ENCODE measurements around the gene OAS1. TPM values are rescaled to one million over a fixed set of nuclear protein-coding genes. Genes with fewer than 3 reads are reported as not detected.

Gene OAS1
- total and polyA plus RNA-seq, 2 donors from 2014 or later: 17.5 to 27.2 TPM

DNA sequence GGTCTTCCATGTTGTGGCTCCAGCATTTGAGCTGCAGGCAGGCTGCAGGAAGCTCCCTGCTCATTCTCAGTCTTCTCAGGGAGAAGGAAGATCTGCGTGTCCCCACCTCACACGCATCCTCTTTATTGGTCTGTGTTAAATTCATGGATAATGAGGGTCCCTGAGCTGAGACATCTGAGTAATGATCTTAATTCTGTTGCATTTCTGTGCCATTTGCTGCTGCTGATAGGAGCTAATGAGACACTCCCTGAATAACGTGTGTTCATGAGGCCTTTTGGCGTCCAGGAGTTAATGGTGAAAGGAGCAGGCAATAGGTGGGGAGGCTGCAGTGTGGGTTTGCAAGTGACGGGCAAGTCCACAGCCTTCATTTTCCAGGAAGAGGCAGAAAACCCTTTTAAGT is 46.6 kb upstream of the OAS1 start:
- DNase-seq (no peak), FAIRE-seq (no peak)
- no peak overlapping the region for H3K4me3 ChIP-seq (ENCODE audit: low read length in 3 of 3)
- H3K27me3 ChIP-seq (ENCODE audit: control insufficient read depth, insufficient read depth, low read length): no peaks in the 10 kb centered on the region
- no peak overlapping the region for H3K27ac ChIP-seq (ENCODE audit: low read depth in 2 of 2, low read length in 2 of 2)
- no peak overlapping the region for H3K9ac ChIP-seq (ENCODE audit: low read length in 3 of 3)
- no peaks in the 10 kb centered on the region for H3K4me1 ChIP-seq (ENCODE audit: control insufficient read depth in 2 of 3, insufficient read depth in 2 of 3, low read depth in 1 of 3, low read length in 3 of 3)
- intact Hi-C loops (cut with DNase I): no loop called here
- TF ChIP-seq, protein P1, sequence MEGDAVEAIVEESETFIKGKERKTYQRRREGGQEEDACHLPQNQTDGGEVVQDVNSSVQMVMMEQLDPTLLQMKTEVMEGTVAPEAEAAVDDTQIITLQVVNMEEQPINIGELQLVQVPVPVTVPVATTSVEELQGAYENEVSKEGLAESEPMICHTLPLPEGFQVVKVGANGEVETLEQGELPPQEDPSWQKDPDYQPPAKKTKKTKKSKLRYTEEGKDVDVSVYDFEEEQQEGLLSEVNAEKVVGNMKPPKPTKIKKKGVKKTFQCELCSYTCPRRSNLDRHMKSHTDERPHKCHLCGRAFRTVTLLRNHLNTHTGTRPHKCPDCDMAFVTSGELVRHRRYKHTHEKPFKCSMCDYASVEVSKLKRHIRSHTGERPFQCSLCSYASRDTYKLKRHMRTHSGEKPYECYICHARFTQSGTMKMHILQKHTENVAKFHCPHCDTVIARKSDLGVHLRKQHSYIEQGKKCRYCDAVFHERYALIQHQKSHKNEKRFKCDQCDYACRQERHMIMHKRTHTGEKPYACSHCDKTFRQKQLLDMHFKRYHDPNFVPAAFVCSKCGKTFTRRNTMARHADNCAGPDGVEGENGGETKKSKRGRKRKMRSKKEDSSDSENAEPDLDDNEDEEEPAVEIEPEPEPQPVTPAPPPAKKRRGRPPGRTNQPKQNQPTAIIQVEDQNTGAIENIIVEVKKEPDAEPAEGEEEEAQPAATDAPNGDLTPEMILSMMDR (IDR thresholded peaks at IDR 0.05; ENCODE audit: borderline replicate concordance, extremely low read depth, insufficient read depth): no peak
- H3K9me3 ChIP-seq (ENCODE audit: control insufficient read depth in 2 of 3, insufficient read depth in 1 of 3, low read length in 3 of 3): no peaks in the 10 kb centered on the region
- no peaks in the 10 kb centered on the region for H3K36me3 ChIP-seq (ENCODE audit: control insufficient read depth in 2 of 3, insufficient read depth in 3 of 3, low read length in 3 of 3)

DNA sequence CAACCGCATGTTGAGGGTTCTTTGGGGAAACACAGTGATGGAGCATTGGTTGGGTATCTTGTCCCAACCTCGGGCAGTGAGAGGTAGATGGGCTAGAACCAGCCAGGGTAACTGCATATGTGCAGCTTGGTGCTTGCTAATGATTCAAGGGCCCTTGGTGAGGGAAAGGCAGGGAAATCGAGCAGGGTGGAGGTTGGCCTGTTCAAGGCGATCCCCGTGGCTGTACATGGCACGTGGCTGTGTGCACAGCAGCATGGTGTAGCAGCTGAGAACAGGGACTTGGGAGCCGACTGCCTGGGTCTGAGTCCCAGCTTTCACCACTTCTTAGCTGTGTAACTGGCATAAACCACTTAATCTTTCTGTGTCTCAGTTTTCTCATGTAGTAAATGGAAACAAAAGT is 45.5 kb upstream of the OAS1 start:
- Histone ChIP-seq H3K4me1 (ENCODE audit: control insufficient read depth in 2 of 3, insufficient read depth in 2 of 3, low read depth in 1 of 3, low read length in 3 of 3) (no peaks in the 10 kb centered on the region), H3K27ac (ENCODE audit: low read depth in 2 of 2, low read length in 2 of 2) (no peak overlapping the region), H3K9ac (ENCODE audit: low read length in 3 of 3) (no peak overlapping the region), H3K4me3 (ENCODE audit: low read length in 3 of 3) (no peak overlapping the region), H3K27me3 (ENCODE audit: control insufficient read depth, insufficient read depth, low read length) (no peaks in the 10 kb centered on the region), H3K36me3 (ENCODE audit: control insufficient read depth in 2 of 3, insufficient read depth in 3 of 3, low read length in 3 of 3) (no peaks in the 10 kb centered on the region), H3K9me3 (ENCODE audit: control insufficient read depth in 2 of 3, insufficient read depth in 1 of 3, low read length in 3 of 3) (no peaks in the 10 kb centered on the region)
- intact Hi-C loops (cut with DNase I): no loop called here
- TF ChIP-seq, protein P1 (IDR thresholded peaks at IDR 0.05; ENCODE audit: borderline replicate concordance, extremely low read depth, insufficient read depth): no peak
- DNase-seq (no peak), FAIRE-seq (no peak)

DNA sequence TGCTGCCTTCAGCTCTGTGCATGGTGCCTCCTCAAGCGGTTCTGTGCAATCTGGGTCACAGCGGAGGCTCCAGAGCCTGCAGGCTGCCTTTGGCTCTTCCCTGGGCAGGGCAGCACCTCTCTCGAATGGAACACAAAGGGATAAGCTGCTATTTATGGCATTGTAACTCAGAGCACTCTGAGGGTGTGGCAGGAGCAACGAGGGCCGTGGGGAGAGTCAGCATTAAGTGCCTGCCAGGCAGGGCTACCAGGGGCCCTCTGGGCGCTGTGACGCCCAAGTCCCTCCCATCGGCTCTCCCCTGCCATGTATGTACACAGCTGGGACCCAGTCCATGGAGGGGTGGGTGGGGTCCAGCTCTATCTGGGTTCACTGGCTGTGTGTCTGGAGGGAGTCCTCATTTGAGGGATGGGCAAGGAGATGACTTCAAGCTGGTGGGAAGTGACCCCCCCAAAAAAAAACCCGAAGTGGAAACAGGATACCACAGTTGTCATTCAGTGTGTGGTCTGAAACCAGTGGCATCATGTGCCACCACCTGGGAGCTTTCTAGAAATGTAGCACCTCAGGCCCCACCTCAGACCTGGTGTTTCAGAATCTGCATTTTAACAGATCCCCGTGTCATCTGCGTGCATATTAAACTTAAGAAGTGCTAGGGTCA is 44.0 kb upstream of the OAS1 start:
- Histone ChIP-seq H3K27me3 (ENCODE audit: control insufficient read depth, insufficient read depth, low read length) (no peaks in the 10 kb centered on the region), H3K9me3 (ENCODE audit: control insufficient read depth in 2 of 3, insufficient read depth in 1 of 3, low read length in 3 of 3) (no peaks in the 10 kb centered on the region), H3K4me1 (ENCODE audit: control insufficient read depth in 2 of 3, insufficient read depth in 2 of 3, low read depth in 1 of 3, low read length in 3 of 3) (no peaks in the 10 kb centered on the region), H3K27ac (ENCODE audit: low read depth in 2 of 2, low read length in 2 of 2) (no peak overlapping the region), H3K36me3 (ENCODE audit: control insufficient read depth in 2 of 3, insufficient read depth in 3 of 3, low read length in 3 of 3) (no peaks in the 10 kb centered on the region), H3K9ac (ENCODE audit: low read length in 3 of 3) (no peak overlapping the region), H3K4me3 (ENCODE audit: low read length in 3 of 3) (no peak overlapping the region)
- FAIRE-seq (no peak), DNase-seq (no peak)
- TF ChIP-seq, protein P1 (IDR thresholded peaks at IDR 0.05; ENCODE audit: borderline replicate concordance, extremely low read depth, insufficient read depth): no peak
- intact Hi-C loops (cut with DNase I): no loop called here
